ENCODE measurements around the gene ENOX1. TPM values are rescaled to one million over a fixed set of nuclear protein-coding genes. Genes with fewer than 3 reads are reported as not detected.

ENOX1 gene
- total RNA-seq, 1 experiment from 2014 or later: 11.9 TPM

DNA sequence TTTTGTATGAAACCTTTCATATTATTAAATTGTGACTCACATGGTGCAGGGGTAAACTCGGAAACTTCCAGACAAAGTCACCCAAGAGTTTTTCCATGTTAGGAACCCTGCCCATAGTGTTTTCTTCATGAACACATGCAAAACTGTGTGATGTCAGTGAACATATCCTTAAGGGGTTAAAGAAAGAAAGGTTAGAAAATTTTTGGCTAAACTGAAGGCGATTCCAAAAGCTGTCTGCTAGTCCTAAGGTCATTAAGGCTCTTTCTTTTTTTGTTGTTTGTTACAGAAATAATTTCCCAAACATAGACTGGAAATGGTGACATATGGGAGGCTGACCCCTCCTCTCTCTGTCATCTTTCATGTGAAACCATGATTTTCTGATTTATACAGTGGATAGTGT, 491.5 kb downstream of the ENOX1 start:
- H3K4me1 ChIP-seq: peaks cover 24% of the 10 kb centered on the region
- no peak overlapping the region for H3K27ac ChIP-seq
- no peak for DNase-seq
- no peak overlapping the region for H3K4me3 ChIP-seq
- H3K27me3 ChIP-seq: no peaks in the 10 kb centered on the region
- H3K36me3 ChIP-seq: 0 out of 2 replicates have a peak, but pooled peaks cover 3% of the 10 kb centered on the region
- no peaks in the 10 kb centered on the region for H3K9me3 ChIP-seq (replicated peaks)

DNA sequence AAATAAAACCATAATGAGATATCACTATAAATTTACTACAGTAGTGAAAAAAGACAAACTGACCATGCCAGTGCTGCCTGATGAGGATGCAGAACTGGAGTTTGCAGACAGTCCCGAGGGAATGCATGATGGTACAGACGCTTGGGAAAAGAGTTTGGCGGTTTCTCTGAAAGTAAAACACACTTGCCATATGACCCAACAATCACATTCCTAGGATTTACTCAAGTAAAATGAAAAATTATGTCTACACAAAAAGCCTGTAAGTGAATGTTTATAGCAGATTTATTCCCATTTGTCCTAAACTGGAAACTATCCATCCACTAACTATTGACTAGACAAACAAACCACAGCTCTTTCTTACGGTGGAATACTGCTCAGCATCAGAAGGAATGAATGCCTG, 492.4 kb downstream of the ENOX1 start:
- Histone ChIP-seq H3K4me1 (peaks cover 23% of the 10 kb centered on the region), H3K36me3 (0 out of 2 replicates have a peak, but pooled peaks cover 3% of the 10 kb centered on the region), H3K27ac (no peak overlapping the region), H3K4me3 (no peak overlapping the region), H3K27me3 (no peaks in the 10 kb centered on the region), H3K9me3 (replicated peaks) (no peaks in the 10 kb centered on the region)
- no peak for DNase-seq

DNA sequence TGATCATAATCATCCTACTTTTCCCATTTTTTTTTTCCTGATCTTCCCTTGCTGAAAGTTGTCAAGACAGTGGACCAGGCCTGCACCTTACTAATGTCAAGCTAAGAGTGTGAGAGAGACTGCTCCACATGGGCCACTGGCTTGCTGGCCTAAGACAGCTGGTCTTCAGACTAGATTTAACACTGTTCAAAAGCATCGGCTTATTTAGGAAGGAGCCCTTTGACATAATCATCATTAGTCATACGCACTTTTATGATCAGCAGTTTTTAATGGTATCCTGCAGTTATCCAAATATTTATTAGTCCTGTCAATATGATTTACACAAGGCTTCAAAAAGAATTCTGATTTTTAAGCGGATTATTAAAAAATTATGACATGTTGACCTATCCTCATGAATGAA, 492.8 kb downstream of the ENOX1 start:
- Histone ChIP-seq H3K9me3 (replicated peaks) (no peaks in the 10 kb centered on the region), H3K4me3 (no peak overlapping the region), H3K4me1 (peaks cover 23% of the 10 kb centered on the region), H3K27ac (no peak overlapping the region), H3K36me3 (0 out of 2 replicates have a peak, but pooled peaks cover 3% of the 10 kb centered on the region), H3K27me3 (no peaks in the 10 kb centered on the region)
- no peak for DNase-seq

DNA sequence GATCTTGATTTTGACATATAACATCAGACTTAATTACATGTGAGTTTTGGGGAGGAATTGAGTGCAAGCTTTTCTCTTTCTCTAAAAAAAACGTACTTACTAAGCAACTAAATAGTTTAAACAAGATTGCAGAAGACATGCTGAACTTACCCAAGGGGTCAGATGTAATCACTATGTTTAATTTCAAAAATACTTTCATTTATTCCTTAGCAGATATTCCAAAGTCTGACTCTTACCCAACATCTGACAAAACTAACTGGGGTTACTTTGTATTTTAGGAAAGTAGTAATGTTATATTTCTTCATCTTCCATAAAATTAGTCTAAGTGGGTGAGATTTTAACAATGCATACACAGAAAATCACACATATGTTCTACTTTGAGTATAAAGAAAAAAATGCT, 493.2 kb downstream of the ENOX1 start:
- Histone ChIP-seq H3K27me3 (no peaks in the 10 kb centered on the region), H3K9me3 (replicated peaks) (no peaks in the 10 kb centered on the region), H3K36me3 (0 out of 2 replicates have a peak, but pooled peaks cover 3% of the 10 kb centered on the region), H3K27ac (no peak overlapping the region), H3K4me1 (peaks cover 22% of the 10 kb centered on the region), H3K4me3 (no peak overlapping the region)
- no peak for DNase-seq

DNA sequence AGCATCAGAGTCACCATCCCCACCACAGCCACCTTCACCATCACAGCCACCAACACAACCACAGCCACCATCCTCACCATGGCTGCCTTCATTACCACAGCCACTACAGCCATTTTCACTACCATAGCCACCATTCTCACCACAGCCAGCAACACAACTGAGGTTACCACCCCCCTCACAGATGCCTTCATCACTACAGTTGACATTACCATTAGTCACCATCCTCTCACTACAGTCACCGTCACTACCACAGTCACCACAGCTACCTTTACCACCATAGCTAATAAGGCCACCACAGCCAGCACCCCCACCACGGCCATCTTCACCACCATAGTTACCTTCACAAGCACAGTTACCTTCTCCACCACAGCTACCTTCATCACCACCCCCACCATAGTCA, 493.8 kb downstream of the ENOX1 start:
- Histone ChIP-seq H3K4me1 (peaks cover 19% of the 10 kb centered on the region), H3K27ac (no peak overlapping the region), H3K27me3 (no peaks in the 10 kb centered on the region), H3K9me3 (replicated peaks) (no peaks in the 10 kb centered on the region), H3K36me3 (0 out of 2 replicates have a peak, but pooled peaks cover 3% of the 10 kb centered on the region), H3K4me3 (no peak overlapping the region)
- no peak for DNase-seq

DNA sequence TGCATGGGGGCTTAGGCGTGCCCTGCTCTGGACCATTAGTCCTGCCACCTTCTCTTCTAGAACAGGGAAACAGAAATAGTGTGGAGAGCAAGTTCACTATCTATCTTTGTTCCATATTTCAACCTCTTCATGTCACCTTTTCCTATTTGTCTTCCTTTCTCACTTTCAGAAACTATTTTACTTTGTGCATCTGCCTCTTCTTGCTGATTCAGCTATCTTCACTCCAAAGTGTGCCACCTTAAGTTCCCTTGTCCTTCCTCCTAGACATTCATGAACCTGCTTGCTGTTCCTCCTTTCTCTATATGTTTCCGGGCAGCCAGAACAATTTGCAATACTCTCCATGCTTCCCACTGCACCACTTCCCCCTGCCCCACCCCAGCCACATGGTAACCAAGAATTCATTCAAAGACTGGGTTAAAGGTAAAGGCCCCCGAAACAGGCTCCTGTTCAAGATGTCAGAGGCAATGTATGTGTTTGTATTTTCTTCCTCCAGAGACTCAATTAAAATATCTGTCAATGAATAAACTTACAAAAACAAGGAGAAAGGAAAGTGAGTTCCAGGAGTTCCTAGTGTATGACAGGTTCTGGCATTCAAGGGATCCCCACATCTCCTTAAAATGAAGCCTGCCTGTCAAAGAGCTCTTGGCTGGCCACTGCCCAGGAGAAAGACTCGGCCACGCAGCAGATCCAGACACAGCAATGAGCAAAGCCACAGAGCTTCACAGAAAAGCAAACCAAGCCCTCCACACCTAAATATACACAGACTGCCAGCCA, 495.3 kb downstream of the ENOX1 start:
- 0 out of 2 replicates have a peak, but pooled peaks cover 3% of the 10 kb centered on the region for H3K36me3 ChIP-seq
- no peak overlapping the region for H3K27ac ChIP-seq
- DNase-seq: no peak
- H3K4me1 ChIP-seq: peaks cover 16% of the 10 kb centered on the region
- no peaks in the 10 kb centered on the region for H3K27me3 ChIP-seq
- H3K4me3 ChIP-seq: no peak overlapping the region
- H3K9me3 ChIP-seq (replicated peaks): no peaks in the 10 kb centered on the region

DNA sequence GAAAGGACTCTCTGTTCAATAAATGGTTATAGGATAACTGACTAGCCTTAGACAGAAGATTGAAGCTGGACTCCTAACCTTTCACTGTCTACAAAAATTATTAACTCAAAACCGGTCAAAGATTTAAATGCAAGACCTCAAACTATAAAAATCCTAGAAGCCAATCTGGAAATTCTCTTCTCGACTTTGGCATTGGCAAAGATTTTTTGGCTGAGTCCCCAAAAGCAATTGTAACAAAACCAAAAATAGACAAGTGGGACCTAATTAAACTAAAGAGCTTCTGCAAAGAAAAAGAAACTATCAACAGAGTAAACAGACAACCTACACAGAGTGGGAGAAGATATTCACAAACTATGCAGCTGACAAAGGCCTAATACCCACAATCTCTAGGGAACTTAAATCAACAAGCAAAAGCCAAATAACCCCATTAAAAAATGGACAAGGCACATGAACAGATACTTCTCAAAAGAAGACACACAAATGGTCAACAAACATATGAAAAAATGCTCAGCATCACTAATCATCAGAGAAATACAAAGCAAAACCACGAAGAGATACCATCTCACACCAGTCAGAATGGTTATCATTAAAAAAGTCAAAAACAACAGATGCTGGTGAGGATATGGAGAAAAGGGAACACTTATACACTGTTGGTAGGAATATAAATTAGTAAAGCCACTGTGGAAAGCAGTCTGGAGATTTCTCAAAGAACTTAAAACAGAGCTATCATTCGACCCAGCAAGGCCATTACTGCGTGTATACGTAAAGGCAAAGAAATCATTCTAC, 497.1 kb downstream of the ENOX1 start:
- no peaks in the 10 kb centered on the region for H3K9me3 ChIP-seq (replicated peaks)
- DNase-seq: peak in 1 of 2 experiments; percentile 36
- H3K4me3 ChIP-seq: no peak overlapping the region
- H3K4me1 ChIP-seq: peaks cover 22% of the 10 kb centered on the region
- peak overlapping the region; percentile 8; the same call in 1 of the 2 replicates for H3K27ac ChIP-seq
- no peaks in the 10 kb centered on the region for H3K27me3 ChIP-seq
- 0 out of 2 replicates have a peak, but pooled peaks cover 3% of the 10 kb centered on the region for H3K36me3 ChIP-seq

DNA sequence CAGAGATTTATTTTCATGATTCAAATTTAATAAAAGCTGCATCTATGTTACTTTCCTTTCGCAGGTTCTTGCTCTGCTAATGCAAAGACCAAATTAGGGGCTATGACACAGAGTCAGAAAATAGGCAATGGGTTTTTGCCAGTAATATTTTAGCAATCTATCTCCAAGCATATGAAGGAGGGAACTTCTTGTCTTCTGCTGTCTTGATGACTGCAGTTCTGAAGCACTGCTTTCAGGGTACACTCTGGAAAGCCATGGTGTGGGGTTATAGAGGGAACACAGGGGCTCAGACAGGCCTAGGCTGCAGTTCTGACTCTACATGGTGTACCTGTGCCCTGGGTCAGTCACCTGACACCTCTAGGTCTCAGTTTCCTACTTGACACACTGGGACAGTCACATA, 500.0 kb downstream of the ENOX1 start:
- Histone ChIP-seq H3K36me3 (no peaks in the 10 kb centered on the region), H3K4me3 (no peak overlapping the region), H3K9me3 (replicated peaks) (no peaks in the 10 kb centered on the region), H3K4me1 (peaks cover 22% of the 10 kb centered on the region), H3K27ac (no peak overlapping the region), H3K27me3 (no peaks in the 10 kb centered on the region)
- DNase-seq: no peak

DNA sequence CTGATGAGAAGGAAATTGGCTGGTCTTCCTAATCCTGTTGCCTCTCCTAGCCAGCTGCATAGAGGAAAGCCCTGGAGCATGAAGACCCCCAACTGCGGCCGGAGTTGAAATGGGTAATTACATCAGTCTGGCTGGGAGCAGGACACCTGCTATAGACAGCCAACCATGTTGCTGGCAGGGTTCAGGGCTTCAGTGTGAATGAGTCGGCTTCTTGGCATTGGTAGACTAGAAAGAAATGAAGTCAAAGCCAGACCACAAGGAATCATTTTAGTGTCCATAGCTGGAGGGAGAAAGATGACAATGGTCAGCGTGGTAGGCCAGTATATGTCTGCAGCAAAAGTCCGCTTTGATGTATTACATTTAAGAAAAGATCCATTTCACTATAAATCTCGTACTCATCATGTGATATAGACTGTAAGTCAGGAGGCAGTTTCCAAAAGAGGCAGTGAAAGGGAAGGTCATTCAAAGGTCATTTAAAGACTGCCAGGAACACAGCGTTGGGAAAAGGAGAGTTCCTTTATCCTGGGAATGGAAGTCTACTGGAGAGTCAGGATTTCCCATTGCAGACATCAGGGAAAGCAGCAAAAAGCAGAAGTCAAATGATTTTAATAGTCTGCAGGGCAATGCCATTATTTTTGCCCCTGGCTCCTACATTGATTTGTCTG, 500.7 kb downstream of the ENOX1 start:
- H3K36me3 ChIP-seq: no peaks in the 10 kb centered on the region
- no peaks in the 10 kb centered on the region for H3K9me3 ChIP-seq (replicated peaks)
- no peak overlapping the region for H3K4me3 ChIP-seq
- H3K4me1 ChIP-seq: peaks cover 22% of the 10 kb centered on the region
- peak; percentile 56 to 66 for DNase-seq
- H3K27me3 ChIP-seq: no peaks in the 10 kb centered on the region
- peak overlapping the region; percentile 31 for H3K27ac ChIP-seq

DNA sequence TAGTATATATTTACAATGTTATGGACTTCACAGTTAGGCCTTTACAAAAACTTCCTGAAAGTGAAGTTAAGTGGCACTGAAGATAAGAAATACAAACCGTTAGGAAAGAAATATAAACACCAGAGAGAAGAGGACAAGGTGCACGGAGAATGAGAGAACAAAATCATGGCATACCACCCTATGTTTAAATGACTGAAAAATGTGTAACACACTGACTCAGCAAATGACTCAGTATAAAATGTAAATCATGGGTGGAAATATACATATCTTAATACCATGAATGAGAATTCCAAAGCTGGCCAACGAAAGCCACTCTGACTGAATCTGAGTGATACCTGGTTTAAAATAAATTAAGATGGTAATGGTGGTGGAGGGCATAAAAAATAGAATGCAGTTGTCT, 502.6 kb downstream of the ENOX1 start:
- Histone ChIP-seq H3K27me3 (no peaks in the 10 kb centered on the region), H3K4me3 (no peak overlapping the region), H3K9me3 (replicated peaks) (no peaks in the 10 kb centered on the region), H3K36me3 (no peaks in the 10 kb centered on the region), H3K27ac (no peak overlapping the region), H3K4me1 (peaks cover 11% of the 10 kb centered on the region)
- no peak for DNase-seq

DNA sequence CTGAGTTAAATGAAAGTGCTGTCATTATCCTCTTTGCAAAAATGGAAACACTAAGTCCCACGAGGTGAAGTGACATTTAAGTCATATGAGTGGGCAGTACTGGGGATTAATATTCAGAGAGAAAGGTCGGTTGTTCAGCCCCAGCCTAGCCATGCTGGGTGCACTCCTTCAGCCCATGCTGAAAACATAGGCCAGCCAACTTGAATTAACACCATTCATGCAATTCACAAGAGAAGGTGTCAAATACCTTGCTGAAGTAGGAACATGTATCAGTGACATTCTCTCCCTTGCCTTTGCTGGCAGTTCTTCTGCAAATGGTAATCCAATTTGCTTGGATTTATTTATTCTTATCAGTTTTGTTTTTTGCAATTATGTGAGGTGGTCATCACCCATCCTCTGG, 507.1 kb downstream of the ENOX1 start:
- H3K36me3 ChIP-seq: no peaks in the 10 kb centered on the region
- H3K27me3 ChIP-seq: no peaks in the 10 kb centered on the region
- H3K4me3 ChIP-seq: no peak overlapping the region
- no peaks in the 10 kb centered on the region; the same call in 1 of the 2 replicates for H3K4me1 ChIP-seq
- no peak for DNase-seq
- no peaks in the 10 kb centered on the region for H3K9me3 ChIP-seq (replicated peaks)
- H3K27ac ChIP-seq: no peak overlapping the region

DNA sequence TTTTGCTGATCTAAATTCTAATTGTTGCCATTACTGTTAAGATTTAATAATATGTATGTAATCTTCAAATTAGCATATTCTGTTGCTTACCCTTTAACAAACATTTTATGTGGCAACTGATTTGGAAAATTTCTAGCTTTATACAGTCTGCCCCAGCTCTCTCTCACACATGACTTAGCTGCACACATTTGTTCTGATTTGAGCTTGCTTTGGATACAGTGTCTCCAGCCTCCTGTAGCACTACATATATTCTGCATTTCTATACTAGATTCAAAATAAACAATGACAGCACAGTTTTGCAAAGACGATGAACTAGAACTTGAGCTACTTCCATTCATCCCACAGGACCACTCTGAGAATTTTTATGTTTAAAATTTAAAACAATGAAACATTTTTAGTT, 508.6 kb downstream of the ENOX1 start:
- Histone ChIP-seq H3K36me3 (no peaks in the 10 kb centered on the region), H3K4me3 (no peak overlapping the region), H3K27me3 (no peaks in the 10 kb centered on the region), H3K4me1 (peaks cover 8% of the 10 kb centered on the region), H3K9me3 (replicated peaks) (no peaks in the 10 kb centered on the region), H3K27ac (no peak overlapping the region)
- no peak for DNase-seq

DNA sequence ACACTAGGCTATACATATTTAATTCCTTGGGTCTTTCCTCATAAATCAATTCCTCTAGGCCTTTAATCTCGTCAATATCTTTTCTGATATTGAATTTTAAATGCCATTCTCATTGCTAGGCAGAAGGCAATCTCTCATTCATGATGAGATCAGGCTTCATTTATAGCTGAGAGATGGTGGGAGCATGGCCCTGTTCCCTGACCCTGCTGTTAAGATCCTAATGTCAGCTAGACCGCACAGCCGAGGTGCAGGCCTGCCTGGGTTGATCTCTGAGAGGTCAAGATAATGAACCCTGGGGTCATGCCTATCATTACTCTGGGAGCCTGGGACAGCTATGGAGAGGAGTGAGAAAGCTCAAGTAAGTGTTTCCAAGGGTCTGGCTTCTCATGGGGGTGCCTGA, 509.6 kb downstream of the ENOX1 start:
- Histone ChIP-seq H3K4me1 (peaks cover 13% of the 10 kb centered on the region), H3K27me3 (no peaks in the 10 kb centered on the region), H3K9me3 (replicated peaks) (no peaks in the 10 kb centered on the region), H3K27ac (no peak overlapping the region), H3K36me3 (no peaks in the 10 kb centered on the region), H3K4me3 (no peak overlapping the region)
- DNase-seq: no peak

DNA sequence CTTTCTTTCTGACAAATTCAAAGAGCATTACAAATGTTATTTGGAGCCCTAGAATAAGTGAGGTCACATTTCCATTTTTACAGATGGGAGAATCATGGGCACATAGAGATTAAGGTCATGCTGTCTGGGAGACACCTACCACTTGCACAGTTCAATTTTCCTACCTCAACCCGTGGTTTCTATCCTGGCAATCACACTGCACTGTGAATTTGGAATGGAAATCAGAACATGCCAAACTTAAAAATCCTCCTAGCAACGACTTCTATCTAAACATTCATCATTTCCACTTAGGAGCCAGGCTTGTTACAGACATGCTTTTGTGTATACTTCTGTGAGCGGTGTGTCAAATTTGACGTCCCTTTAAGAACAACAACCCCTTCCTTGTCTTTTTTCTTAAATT, 511.9 kb downstream of the ENOX1 start:
- no peak overlapping the region for H3K27ac ChIP-seq

DNA sequence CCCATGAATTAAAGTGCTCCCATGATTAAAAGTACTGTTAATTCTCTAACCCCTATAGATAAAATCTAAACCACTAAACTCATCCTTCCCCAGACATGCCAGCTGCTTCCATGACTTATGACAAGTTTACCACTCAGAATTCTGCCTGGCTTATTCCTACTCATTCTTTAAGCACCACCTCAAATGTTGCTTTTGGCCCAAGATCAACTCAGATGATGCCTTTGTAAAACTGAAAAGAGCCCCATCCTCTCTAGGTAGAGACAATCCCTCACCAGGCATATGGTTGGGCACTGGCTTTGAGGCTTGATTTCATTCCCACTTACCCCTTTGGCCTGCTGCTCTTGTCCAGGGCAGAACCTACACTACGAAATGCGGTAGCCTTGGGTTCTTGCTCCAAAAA, 513.4 kb downstream of the ENOX1 start:
- Histone ChIP-seq H3K4me3 (no peak overlapping the region), H3K27me3 (no peaks in the 10 kb centered on the region), H3K27ac (peak overlapping the region; percentile 15; the same call in 1 of the 2 replicates), H3K9me3 (replicated peaks) (no peaks in the 10 kb centered on the region), H3K4me1 (peaks cover 16% of the 10 kb centered on the region), H3K36me3 (no peaks in the 10 kb centered on the region)
- peak; percentile 32 to 62 for DNase-seq

More for the DNA sequence above, 511.9 kb downstream of the ENOX1 start:
- peaks cover 16% of the 10 kb centered on the region for H3K4me1 ChIP-seq
- H3K4me3 ChIP-seq: no peak overlapping the region
- no peaks in the 10 kb centered on the region for H3K36me3 ChIP-seq
- no peak for DNase-seq
- no peaks in the 10 kb centered on the region for H3K9me3 ChIP-seq (replicated peaks)
- H3K27me3 ChIP-seq: no peaks in the 10 kb centered on the region
